Smooth muscle cell (in vitro differentiated cells): ENCODE measurements around the gene MC3R. TPM values are rescaled to one million over a fixed set of nuclear protein-coding genes. Genes with fewer than 3 reads are reported as not detected.

Experiments
- DNase-seq: peaks from one replicate; lab custom pipeline; 2025; ENCODE audit not compliant: unreplicated experiment; lab: John Stamatoyannopoulos, UW
- H2AFZ ChIP-seq: fragments of 200-600 bp; sonication (generic); 2 replicates; pipeline ENCODE4 v1.6.0; 2016; ENCODE audit warnings: antibody characterized with exemption, low read depth, mild to moderate bottlenecking
- H3F3A ChIP-seq: fragments of 200-600 bp; sonication (generic); 2 replicates; pipeline ENCODE4 v1.6.0; 2017; ENCODE audit warnings: antibody characterized with exemption, low read depth
- H3K27ac ChIP-seq: fragments of 200-600 bp; sonication (generic); 2 replicates; pipeline ENCODE4 v1.5.1; 2016; ENCODE audit warnings: low read depth, mild to moderate bottlenecking
- H3K27me3 ChIP-seq: fragments of 200-600 bp; sonication (generic); 2 replicates; pipeline ENCODE4 v1.6.1; 2016; ENCODE audit warnings: low read depth, mild to moderate bottlenecking
- H3K36me3 ChIP-seq: fragments of 200-600 bp; sonication (generic); 2 replicates; pipeline ENCODE4 v1.5.1; 2016; ENCODE audit warnings: low read depth
- H3K4me1 ChIP-seq: fragments of 200-600 bp; sonication (generic); 2 replicates; pipeline ENCODE4 v1.5.1; 2016; ENCODE audit warnings: low read depth
- H3K4me2 ChIP-seq: fragments of 200-600 bp; sonication (generic); 2 replicates; pipeline ENCODE4 v1.6.0; 2016; ENCODE audit warnings: mild to moderate bottlenecking
- H3K4me3 ChIP-seq: fragments of 200-600 bp; sonication (generic); 2 replicates; pipeline ENCODE4 v1.5.1; 2016; ENCODE audit warnings: mild to moderate bottlenecking
- H3K79me2 ChIP-seq: fragments of 200-600 bp; sonication (generic); 2 replicates; pipeline ENCODE4 v1.6.0; 2016; ENCODE audit warnings: low read depth, mild to moderate bottlenecking
- H3K9ac ChIP-seq: fragments of 200-600 bp; sonication (generic); 2 replicates; pipeline ENCODE4 v1.6.0; 2016; ENCODE audit warnings: low read depth
- H3K9me3 ChIP-seq: fragments of 200-600 bp; sonication (generic); replicated peaks from 2 replicates; pipeline ENCODE4 v1.5.1; 2016; ENCODE audit warnings: low read depth
- H4K20me1 ChIP-seq: fragments of 200-600 bp; sonication (generic); 2 replicates; pipeline ENCODE4 v1.6.0; 2016; ENCODE audit warnings: low read depth
- CTCF ChIP-seq: fragments of 200-600 bp; sonication (generic); IDR thresholded peaks from 2 replicates; pipeline ENCODE4 v1.5.1; 2017; ENCODE audit warnings: borderline replicate concordance, mild to moderate bottlenecking, antibody characterized with exemption; ENCODE audit not compliant: insufficient read depth, poor library complexity, severe bottlenecking
- WGBS: methylation state at CpG from one replicate; pipeline ENCODE4 v1.1.7; 2016; ENCODE audit warnings: low lambda C conversion rate; 5-methylcytosine and 5-hydroxymethylcytosine counted together
- polyA plus RNA-seq: library from polyadenylated mRNA; unstranded; fragments of >200 nt; fragmentation: Nextera tagmentation; extraction: Ambion mirVana; gene quantifications from 2 replicates; pipeline ENCODE4 v1.2.1, GENCODE V29; 2016
- small RNA-seq: library from RNA; depleted of rRNA; stranded (forward); fragments of <200 nt; gene quantifications from one replicate; pipeline ENCODE3, GENCODE V24; 2014
- total RNA-seq: library from RNA; depleted of rRNA; stranded (reverse); fragments of >200 nt; gene quantifications from 2 replicates; pipeline ENCODE4 v1.2.3, GENCODE V29; 2014

Gene MC3R
- total and polyA plus RNA-seq, 2 experiments from 2014 or later = not detected

- Histone ChIP-seq H3K36me3 (no peaks in the 10 kb centered on the region), H4K20me1 (no peaks in the 10 kb centered on the region), H3K27ac (no peak overlapping the region), H3K9me3 (no peaks in the 10 kb centered on the region), H3K27me3 (no peaks in the 10 kb centered on the region), H3K9ac (no peak overlapping the region), H3K4me3 (no peak overlapping the region), H3K79me2 (no peaks in the 10 kb centered on the region), H3K4me1 (no peaks in the 10 kb centered on the region), H2AFZ (no peak overlapping the region), H3F3A (no peaks in the 10 kb centered on the region), H3K4me2 (no peak overlapping the region)
- TF ChIP-seq CTCF = no peak
- no peak for DNase-seq
- 83% methylated on average over 3 of the region's 3 CpGs for WGBS
Measured at GRCh38 chr20:56285496-56285895, 37.0 kb downstream of the MC3R start.

GRCh38 chr20:56289652-56290051 is 41.1 kb downstream of the MC3R start:
- no peaks in the 10 kb centered on the region for H3K4me1 ChIP-seq
- TF ChIP-seq CTCF = no peak
- H3K9me3 ChIP-seq = no peaks in the 10 kb centered on the region
- no peaks in the 10 kb centered on the region for H4K20me1 ChIP-seq
- H3K27ac ChIP-seq = no peak overlapping the region
- H3K79me2 ChIP-seq = no peaks in the 10 kb centered on the region
- no peaks in the 10 kb centered on the region for H3K27me3 ChIP-seq
- no peak overlapping the region for H3K9ac ChIP-seq
- H3F3A ChIP-seq = no peaks in the 10 kb centered on the region
- H2AFZ ChIP-seq = no peak overlapping the region
- H3K36me3 ChIP-seq = no peaks in the 10 kb centered on the region
- H3K4me3 ChIP-seq = no peak overlapping the region
- H3K4me2 ChIP-seq = no peak overlapping the region
- DNase-seq = no peak
- WGBS = 63% methylated on average over 5 of the region's 5 CpGs

- 57% methylated on average over 1 of the region's 1 CpG for WGBS
Measured at GRCh38 chr20:56299362-56299761, 50.8 kb downstream of the MC3R start.

More at GRCh38 chr20:56299362-56299761, 50.8 kb downstream of the MC3R start:
- Histone ChIP-seq H3K9me3 (peaks cover 3% of the 10 kb centered on the region), H3K4me2 (no peak overlapping the region), H3K27me3 (no peaks in the 10 kb centered on the region), H3K79me2 (no peaks in the 10 kb centered on the region), H4K20me1 (no peaks in the 10 kb centered on the region), H3K9ac (no peak overlapping the region), H3K36me3 (no peaks in the 10 kb centered on the region), H2AFZ (no peak overlapping the region), H3K27ac (no peak overlapping the region), H3K4me1 (no peaks in the 10 kb centered on the region), H3K4me3 (no peak overlapping the region), H3F3A (no peaks in the 10 kb centered on the region)
- TF ChIP-seq CTCF = no peak
- DNase-seq = no peak

Small RNA genes lying within 50 kb of the gene (small RNA-seq; reads per million reads assigned to genes)
- not detected for gene RNA5SP487

Other genes with a start within 250 kb of the MC3R start
- gene CBLN4, start 243.2 kb upstream of the MC3R start, total RNA-seq = not detected in 2 replicates
- gene CBLN4, start 243.2 kb upstream of the MC3R start, polyA plus RNA-seq = not detected in 2 replicates
- 32.3 and 38.2 TPM in 2 replicates for gene FAM210B, start 110.2 kb downstream of the MC3R start, total RNA-seq
- 32.0 and 43.7 TPM in 2 replicates for gene FAM210B, start 110.2 kb downstream of the MC3R start, polyA plus RNA-seq
- gene AURKA, start 143.5 kb downstream of the MC3R start, total RNA-seq = 9.2 and 12.7 TPM in 2 replicates
- 13.8 and 13.9 TPM in 2 replicates for gene AURKA, start 143.5 kb downstream of the MC3R start, polyA plus RNA-seq
- gene CSTF1, start 143.9 kb downstream of the MC3R start, total RNA-seq = 38.5 and 52.4 TPM in 2 replicates
- gene CSTF1, start 143.9 kb downstream of the MC3R start, polyA plus RNA-seq = 21.6 and 27.8 TPM in 2 replicates
- 0.22 TPM in 1 of 2 replicates, not detected in the other for gene CASS4, start 163.5 kb downstream of the MC3R start, total RNA-seq
- 0.07 and 0.34 TPM in 2 replicates for gene CASS4, start 163.5 kb downstream of the MC3R start, polyA plus RNA-seq
- gene RTF2, start 219.9 kb downstream of the MC3R start, total RNA-seq = 35.1 and 38.0 TPM in 2 replicates
- gene RTF2, start 219.9 kb downstream of the MC3R start, polyA plus RNA-seq = 106 and 109 TPM in 2 replicates